Frontal cortex (tissue), 4 donors: ENCODE data around the gene NIPSNAP3A. TPM values are rescaled to one million over a fixed set of nuclear protein-coding genes. Genes with fewer than 3 reads are reported as not detected.
A peak's percentile ranks its signal among the peaks of the same experiment; 100 is the strongest.

Experiments used
- DNase-seq, 2 donors: peaks; one replicate each; pipeline ENCODE4 v3.0.0; 2012; ENCODE audit warnings: low spot score in 2 of 2
- FAIRE-seq: peaks from 2 replicates; lab custom pipeline; 2012; peaks lifted over from hg19 to GRCh38; lab: Jason Lieb, UNC
- total RNA-seq: library from RNA; depleted of rRNA; stranded (reverse); fragments of >200 nt; gene quantifications from one replicate; pipeline ENCODE4 v1.2.3, GENCODE V29; 2014
- donor health status: control.
- donor health status: control.
- donor health status: control.

Gene NIPSNAP3A
- total RNA-seq, 1 donor from 2014 or later, result 107 TPM

GRCh38 chr9:104772714-104773510, 25.4 kb downstream of the NIPSNAP3A start:
- FAIRE-seq (peak; percentile 54), DNase-seq (no peak)

GRCh38 chr9:104774132-104774531, 26.6 kb downstream of the NIPSNAP3A start:
- DNase-seq (no peak), FAIRE-seq (no peak)

GRCh38 chr9:104774831-104775573, 27.5 kb downstream of the NIPSNAP3A start:
- no peak for DNase-seq
- no peak for FAIRE-seq

- DNase-seq, result no peak
- no peak for FAIRE-seq
Observed at GRCh38 chr9:104775574-104775936, 28.1 kb downstream of the NIPSNAP3A start.

DNA sequence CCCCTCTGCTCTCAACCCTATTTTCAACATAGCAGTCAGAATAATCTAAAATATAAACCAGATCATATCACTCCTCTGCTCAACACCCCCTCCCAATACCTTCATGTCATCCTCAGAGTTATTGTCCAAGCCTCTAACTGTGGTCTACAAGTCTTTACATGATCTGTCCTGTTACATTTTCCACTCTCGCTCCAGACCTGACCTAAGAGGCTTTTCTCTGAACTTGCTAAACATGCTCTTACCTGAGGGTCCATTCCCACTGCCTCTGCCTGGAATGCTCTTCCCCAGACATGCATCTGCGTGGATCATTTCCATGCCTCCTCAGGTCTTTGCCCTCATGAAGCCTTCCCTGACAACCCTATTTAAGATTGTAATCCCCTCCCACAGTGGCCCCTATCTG, 28.5 kb downstream of the NIPSNAP3A start:
- DNase-seq, result no peak
- FAIRE-seq, result no peak

- FAIRE-seq, result no peak
- peak in 1 of 2 donors; percentile 10 for DNase-seq
Observed at GRCh38 chr9:104776797-104777196, 29.3 kb downstream of the NIPSNAP3A start.

- no peak for FAIRE-seq
- no peak for DNase-seq
Observed at GRCh38 chr9:104778802-104779201, 31.3 kb downstream of the NIPSNAP3A start.

- no peak for DNase-seq
Observed at GRCh38 chr9:104779334-104779733, 31.9 kb downstream of the NIPSNAP3A start.

GRCh38 chr9:104779946-104780535, 32.6 kb downstream of the NIPSNAP3A start:
- DNase-seq (no peak), FAIRE-seq (no peak)

More at GRCh38 chr9:104779334-104779733, 31.9 kb downstream of the NIPSNAP3A start:
- FAIRE-seq, result no peak

DNA sequence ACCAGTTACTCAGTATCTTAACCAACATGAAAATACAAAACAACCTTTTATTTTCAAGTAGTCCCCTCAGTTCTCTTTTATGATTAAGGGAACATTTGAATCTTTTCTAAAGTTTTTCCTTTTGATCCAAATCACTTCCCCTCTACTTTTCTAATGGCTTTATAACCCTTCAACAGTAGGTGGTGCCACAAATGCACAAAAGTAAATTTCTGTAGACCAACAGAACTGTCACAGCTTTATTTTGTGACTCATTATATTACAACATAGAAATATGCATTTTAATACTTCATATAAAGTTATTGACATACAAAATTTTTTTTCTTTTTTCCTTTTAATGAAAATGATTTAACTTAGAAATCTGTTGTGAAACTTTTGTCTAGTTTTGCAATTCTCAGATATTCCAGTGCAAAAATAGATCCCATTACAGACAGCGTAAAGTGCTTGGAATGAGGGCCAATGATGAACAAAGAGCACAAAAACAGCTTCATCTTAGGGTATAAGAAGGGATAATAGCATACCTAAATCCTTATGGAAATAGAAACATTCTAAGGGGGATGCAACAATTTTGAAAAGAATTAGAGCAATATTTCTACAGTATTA, 33.4 kb downstream of the NIPSNAP3A start:
- FAIRE-seq, result peak; percentile 76
- no peak for DNase-seq

GRCh38 chr9:104783588-104783987, 36.1 kb downstream of the NIPSNAP3A start:
- FAIRE-seq (no peak), DNase-seq (no peak)

DNA sequence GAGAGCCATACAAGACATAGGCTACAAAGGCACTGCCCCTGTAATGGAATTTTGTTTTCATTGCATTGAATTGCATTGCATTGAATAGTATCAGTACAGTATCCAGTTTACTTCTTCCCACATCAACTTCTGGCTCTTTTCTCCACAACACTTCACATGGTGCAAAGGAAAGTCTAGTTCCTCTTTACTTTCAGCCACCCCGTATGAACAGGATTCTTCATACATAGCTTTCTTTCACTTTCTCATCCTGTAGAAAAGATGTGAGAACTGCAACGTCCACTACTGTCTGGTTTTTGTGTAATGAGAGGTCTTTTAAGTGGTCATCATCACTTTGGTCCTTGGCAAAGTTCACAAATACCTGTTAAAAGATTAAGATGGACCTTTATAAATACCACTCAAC, 36.6 kb downstream of the NIPSNAP3A start:
- FAIRE-seq (no peak), DNase-seq (no peak)

DNA sequence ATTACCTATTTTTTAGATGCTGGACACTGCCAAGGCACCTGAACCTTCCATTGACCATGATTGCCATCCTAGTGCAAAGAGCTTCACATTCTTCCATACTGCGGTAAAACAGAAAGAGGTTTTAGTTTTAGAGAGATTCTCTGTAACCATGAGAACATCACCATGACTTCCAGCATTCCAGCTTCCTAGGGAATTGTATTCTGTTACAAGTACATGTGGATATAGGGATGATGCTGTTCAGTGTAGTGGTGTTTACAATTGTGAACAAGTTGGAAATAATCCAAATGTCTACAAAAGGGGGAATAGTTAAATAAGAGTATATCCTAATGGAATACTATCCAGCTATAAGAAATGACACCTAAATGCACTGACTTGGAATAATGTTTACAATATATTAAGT, 38.8 kb downstream of the NIPSNAP3A start:
- no peak for FAIRE-seq
- no peak for DNase-seq

- FAIRE-seq (no peak), DNase-seq (no peak)
Observed at GRCh38 chr9:104787306-104788015, 40.0 kb downstream of the NIPSNAP3A start.

DNA sequence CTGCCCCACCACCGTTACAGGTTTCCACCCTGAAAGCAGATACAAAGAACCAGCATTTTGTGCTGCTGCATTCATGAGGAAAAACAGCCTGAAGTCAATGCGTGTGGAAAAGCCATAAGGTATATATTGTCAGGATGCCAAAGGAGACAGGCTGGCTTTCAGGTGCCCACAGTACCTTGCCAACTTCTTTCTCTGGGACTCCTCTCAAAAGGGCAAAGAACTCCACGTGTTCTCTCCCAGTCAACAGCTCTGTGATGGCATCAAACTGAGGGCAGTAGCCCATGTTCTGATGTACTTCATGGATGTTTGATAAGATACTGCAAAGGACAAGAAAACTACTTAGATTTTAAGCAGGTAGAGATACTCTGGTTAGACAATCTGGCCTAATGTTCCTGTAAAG, 40.8 kb downstream of the NIPSNAP3A start:
- FAIRE-seq, result no peak
- no peak for DNase-seq

GRCh38 chr9:104794070-104794469, 46.6 kb downstream of the NIPSNAP3A start:
- DNase-seq, result no peak

DNA sequence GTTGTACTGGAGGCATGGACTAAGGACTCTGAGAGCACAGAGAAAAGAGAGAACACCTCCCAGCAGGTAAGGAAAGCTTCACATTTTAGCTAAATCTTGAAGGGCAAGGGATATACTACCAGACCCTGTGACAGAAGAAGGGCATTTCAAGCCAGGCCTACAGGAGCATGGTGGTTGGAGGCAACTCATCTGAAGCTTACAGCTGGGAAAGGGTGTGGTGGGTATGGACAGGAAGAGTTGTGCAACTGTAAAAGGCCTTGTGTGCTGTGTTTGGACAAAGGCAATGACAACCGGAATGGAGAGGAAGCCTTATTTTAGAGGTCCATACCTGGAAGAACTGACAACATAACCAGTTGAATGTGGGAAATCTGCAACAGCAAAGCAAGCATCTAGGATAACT, 47.6 kb downstream of the NIPSNAP3A start:
- DNase-seq, result no peak

More at GRCh38 chr9:104794070-104794469, 46.6 kb downstream of the NIPSNAP3A start:
- no peak for FAIRE-seq

DNA sequence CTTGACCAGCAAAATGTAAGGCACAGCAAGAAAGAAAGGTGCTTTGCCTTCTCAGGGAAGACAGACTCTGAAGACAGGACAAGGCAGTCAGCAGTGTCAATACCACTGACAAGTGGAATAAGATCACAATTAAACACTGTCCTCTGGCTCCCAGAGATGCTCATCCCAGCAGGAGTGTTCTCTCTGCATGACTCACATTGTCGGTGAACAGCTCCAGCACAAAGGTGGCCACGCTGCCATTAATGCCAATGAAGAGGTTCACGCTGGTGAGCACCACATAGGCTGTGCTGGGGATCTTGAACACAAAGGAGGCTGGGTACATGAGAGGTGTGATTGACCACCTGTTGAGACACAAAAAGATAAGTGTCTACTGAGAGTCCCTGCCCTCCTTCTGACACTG, 48.4 kb downstream of the NIPSNAP3A start:
- FAIRE-seq (no peak), DNase-seq (no peak)

More for the DNA sequence above, 47.6 kb downstream of the NIPSNAP3A start:
- no peak for FAIRE-seq

- FAIRE-seq (no peak), DNase-seq (no peak)
Observed at GRCh38 chr9:104798209-104798995, 50.9 kb downstream of the NIPSNAP3A start.
